ENCODE data around the gene OLFML2B. TPM values are rescaled to one million over a fixed set of nuclear protein-coding genes. Genes with fewer than 3 reads are reported as not detected.

OLFML2B gene
- total RNA-seq, 1 donor from 2014 or later, result 1.7 TPM

GRCh38 chr1:161993576-161993975, 30.1 kb downstream of the OLFML2B start:
- no peak for DNase-seq (ENCODE audit: low read depth)
- H3K4me3 ChIP-seq (ENCODE audit: low read depth, low read length), result no peak overlapping the region
- no peak for TF ChIP-seq CTCF (conservative IDR thresholded peaks at IDR 0.05; ENCODE audit: low read depth, low read length)

GRCh38 chr1:161989786-161990185, 33.9 kb downstream of the OLFML2B start:
- no peak for DNase-seq (ENCODE audit: low read depth)
- H3K4me3 ChIP-seq (ENCODE audit: low read depth, low read length), result no peak overlapping the region
- TF ChIP-seq CTCF (conservative IDR thresholded peaks at IDR 0.05; ENCODE audit: low read depth, low read length), result no peak

- TF ChIP-seq CTCF (conservative IDR thresholded peaks at IDR 0.05; ENCODE audit: low read depth, low read length), result peak; percentile 25
- no peak overlapping the region for H3K4me3 ChIP-seq (ENCODE audit: low read depth, low read length)
- DNase-seq (ENCODE audit: low read depth), result no peak
Observed at GRCh38 chr1:161989108-161989507, 34.6 kb downstream of the OLFML2B start.

- DNase-seq (ENCODE audit: low read depth), result no peak
- TF ChIP-seq CTCF (conservative IDR thresholded peaks at IDR 0.05; ENCODE audit: low read depth, low read length), result no peak
- no peak overlapping the region for H3K4me3 ChIP-seq (ENCODE audit: low read depth, low read length)
Observed at GRCh38 chr1:161988413-161988812, 35.3 kb downstream of the OLFML2B start.

- no peak overlapping the region for H3K4me3 ChIP-seq (ENCODE audit: low read depth, low read length)
- TF ChIP-seq CTCF (conservative IDR thresholded peaks at IDR 0.05; ENCODE audit: low read depth, low read length), result no peak
- DNase-seq (ENCODE audit: low read depth), result no peak
Observed at GRCh38 chr1:161987872-161988271, 35.8 kb downstream of the OLFML2B start.

- no peak for DNase-seq (ENCODE audit: low read depth)
- no peak for TF ChIP-seq CTCF (conservative IDR thresholded peaks at IDR 0.05; ENCODE audit: low read depth, low read length)
- no peak overlapping the region for H3K4me3 ChIP-seq (ENCODE audit: low read depth, low read length)
Observed at GRCh38 chr1:161987303-161987702, 36.4 kb downstream of the OLFML2B start.

GRCh38 chr1:161986328-161986727, 37.3 kb downstream of the OLFML2B start:
- no peak overlapping the region for H3K4me3 ChIP-seq (ENCODE audit: low read depth, low read length)
- DNase-seq (ENCODE audit: low read depth), result no peak
- no peak for TF ChIP-seq CTCF (conservative IDR thresholded peaks at IDR 0.05; ENCODE audit: low read depth, low read length)
